Activated T-cell treated with anti-CD3 and anti-CD28 coated beads, Interleukin-2, amount 50 U/mL, for 72 hours (primary cell): Measurements from ENCODE around the gene CKMT2. TPM values are rescaled to one million over a fixed set of nuclear protein-coding genes. Genes with fewer than 3 reads are reported as not detected.
"Not testable (repeated sequence)": the region's sequence is repeated elsewhere in the genome, so short reads cannot be mapped to it uniquely, and the experiment has no call there.

Experiments used
- ATAC-seq, 2 donors: fragments of 150-1000 bp; cut with Tn5 transposase; replicated peaks in 1 of 2; 2 replicates each; pipeline ENCODE4 v1.10.0; 2021; ENCODE audit warnings: moderate library complexity in 2 of 2, mild to moderate bottlenecking in 1 of 2
- DNase-seq, 2 donors: peaks; one replicate each; pipeline ENCODE4 v3.0.0; 2021 to 2022; ENCODE audit warnings: mixed read lengths in 1 of 2
- H3K27ac Mint-ChIP-seq: one replicate; pipeline ENCODE4 v1.8.0; 2022; ENCODE audit warnings: mild to moderate bottlenecking, moderate library complexity, mixed read lengths
- H3K27me3 Mint-ChIP-seq: one replicate; pipeline ENCODE4 v1.8.0; 2022; ENCODE audit warnings: low read depth, mixed read lengths
- H3K36me3 Mint-ChIP-seq, 2 donors: one replicate each; pipeline ENCODE4 v1.8.0; 2022; ENCODE audit warnings: mixed read lengths in 2 of 2, mild to moderate bottlenecking in 1 of 2; ENCODE audit not compliant: insufficient read depth in 2 of 2
- H3K4me1 Mint-ChIP-seq: one replicate; pipeline ENCODE4 v1.8.0; 2022; ENCODE audit warnings: low read depth, mixed read lengths
- H3K4me3 Mint-ChIP-seq, 2 donors: one replicate each; pipeline ENCODE4 v1.8.0; 2022; ENCODE audit warnings: mild to moderate bottlenecking in 2 of 2, mixed read lengths in 2 of 2, moderate library complexity in 2 of 2
- H3K9me3 Mint-ChIP-seq, 2 donors: one replicate each; pipeline ENCODE4 v1.8.0; 2022; ENCODE audit warnings: mixed read lengths in 2 of 2
- total RNA-seq, 2 donors: library from RNA; stranded (reverse); gene quantifications; one replicate each; pipeline ENCODE4 v1.2.3, GENCODE V29; 2022

Gene CKMT2
- total RNA-seq, 2 donors from 2014 or later = not detected

DNA sequence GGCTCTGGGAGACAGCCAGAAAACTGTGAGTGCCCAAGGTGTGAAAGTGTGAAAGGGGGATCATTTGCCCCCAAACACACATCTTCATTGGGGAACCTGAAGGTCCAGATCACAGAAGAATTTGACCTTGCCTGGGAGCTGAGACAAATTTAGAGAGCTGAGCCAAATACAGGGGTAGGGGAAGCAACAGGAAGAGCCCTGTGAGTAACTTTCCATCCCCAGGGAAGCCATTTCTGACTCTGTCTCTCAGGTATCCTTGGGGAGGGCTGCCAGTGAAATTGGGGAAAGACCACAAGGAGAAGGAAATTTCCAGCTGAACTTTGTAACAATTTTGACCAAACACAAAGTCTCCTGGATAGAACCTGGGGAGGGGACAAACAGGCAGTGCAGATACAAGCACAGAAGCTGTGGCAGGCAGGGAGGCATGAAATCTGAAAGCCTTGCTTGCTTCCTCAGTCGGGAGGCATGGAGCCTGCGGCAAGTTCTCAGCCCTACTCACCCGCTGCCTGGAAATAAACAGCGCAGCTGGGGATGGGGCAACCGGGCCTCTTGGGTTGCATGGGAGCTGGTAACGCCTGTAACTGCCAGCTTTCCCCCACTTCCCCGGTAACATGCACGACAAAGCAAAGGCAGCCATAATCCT, 36.8 kb downstream of the CKMT2 start:
- ATAC-seq = no peak
- peaks cover 19% of the 10 kb centered on the region for H3K4me1 Mint-ChIP-seq
- H3K36me3 Mint-ChIP-seq = peaks cover 20 to 26% of the 10 kb centered on the region in 2 donors
- DNase-seq = no peak
- H3K27ac Mint-ChIP-seq = no peak overlapping the region
- H3K9me3 Mint-ChIP-seq = peaks cover 13 to 18% of the 10 kb centered on the region in 2 donors
- no peak overlapping the region for H3K4me3 Mint-ChIP-seq
- H3K27me3 Mint-ChIP-seq = no peaks in the 10 kb centered on the region

- DNase-seq, ATAC-seq, H3K4me3 Mint-ChIP-seq, H3K27me3 Mint-ChIP-seq: not testable (repeated sequence)
- Mint-ChIP-seq H3K9me3 (peaks cover 14 to 18% of the 10 kb centered on the region in 2 donors), H3K36me3 (peaks cover 23 to 31% of the 10 kb centered on the region in 2 donors), H3K27ac (peak overlapping the region; percentile 25), H3K4me1 (peaks cover 19% of the 10 kb centered on the region)
Measured at GRCh38 chr5:81270394-81271027, 37.4 kb downstream of the CKMT2 start.

GRCh38 chr5:81283976-81284375, 50.9 kb downstream of the CKMT2 start:
- Mint-ChIP-seq H3K27me3 (no peaks in the 10 kb centered on the region), H3K27ac (no peak overlapping the region), H3K4me1 (peaks cover 40% of the 10 kb centered on the region), H3K4me3 (no peak overlapping the region), H3K9me3 (peaks cover 0 to 1% of the 10 kb centered on the region in 2 donors), H3K36me3 (peaks cover 6 to 19% of the 10 kb centered on the region in 2 donors)
- no peak for DNase-seq
- no peak for ATAC-seq

DNA sequence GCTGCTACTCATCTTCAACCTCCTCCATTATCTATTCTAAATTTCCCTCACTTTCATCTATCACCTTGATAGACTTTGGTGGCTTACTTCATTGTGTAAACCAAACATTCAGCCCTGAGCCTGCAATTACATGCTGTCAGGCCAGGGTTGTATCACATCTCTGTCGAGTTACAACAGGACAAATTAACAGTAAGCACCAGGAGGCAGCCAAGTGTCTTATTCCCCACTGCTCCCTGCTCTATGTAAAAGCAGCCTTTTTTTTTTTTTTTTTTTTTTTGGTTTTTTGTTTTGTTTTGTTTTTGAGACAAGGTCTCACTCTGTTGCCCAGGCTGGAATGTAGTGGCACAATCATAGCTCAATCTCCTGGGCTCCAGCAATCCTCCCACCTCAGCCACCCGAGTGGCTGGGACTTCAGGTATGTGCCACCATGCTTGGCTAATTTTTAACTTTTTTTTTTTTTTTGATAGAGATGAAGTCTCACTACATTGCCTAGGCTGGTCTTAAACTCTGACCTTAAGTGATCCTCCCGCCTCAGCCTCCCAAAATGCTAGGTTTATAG, 53.0 kb downstream of the CKMT2 start:
- Mint-ChIP-seq H3K27me3 (no peaks in the 10 kb centered on the region), H3K36me3 (peaks cover 9 to 24% of the 10 kb centered on the region in 2 donors), H3K27ac (peak overlapping the region; percentile 69), H3K4me1 (peaks cover 59% of the 10 kb centered on the region), H3K4me3 (no peak overlapping the region), H3K9me3 (peaks cover 0 to 6% of the 10 kb centered on the region in 2 donors)
- no peak for ATAC-seq
- DNase-seq = no peak

- peak overlapping the region in 1 of 2 donors; percentile 50 for H3K4me3 Mint-ChIP-seq
- DNase-seq (no peak), ATAC-seq (no peak)
- no peaks in the 10 kb centered on the region for H3K27me3 Mint-ChIP-seq
- peaks cover 21 to 32% of the 10 kb centered on the region in 2 donors for H3K36me3 Mint-ChIP-seq
- H3K9me3 Mint-ChIP-seq = peaks cover 4 to 16% of the 10 kb centered on the region in 2 donors
- peaks cover 68% of the 10 kb centered on the region for H3K4me1 Mint-ChIP-seq
- H3K27ac Mint-ChIP-seq = peak overlapping the region; percentile 46
Measured at GRCh38 chr5:81288021-81288433, 54.9 kb downstream of the CKMT2 start.

GRCh38 chr5:81290146-81290545, 57.0 kb downstream of the CKMT2 start:
- no peak overlapping the region for H3K27ac Mint-ChIP-seq
- no peak for DNase-seq
- no peaks in the 10 kb centered on the region for H3K27me3 Mint-ChIP-seq
- no peak overlapping the region for H3K4me3 Mint-ChIP-seq
- peaks cover 6 to 25% of the 10 kb centered on the region in 2 donors for H3K9me3 Mint-ChIP-seq
- peaks cover 70% of the 10 kb centered on the region for H3K4me1 Mint-ChIP-seq
- H3K36me3 Mint-ChIP-seq = peaks cover 29 to 39% of the 10 kb centered on the region in 2 donors
- ATAC-seq = no peak

DNA sequence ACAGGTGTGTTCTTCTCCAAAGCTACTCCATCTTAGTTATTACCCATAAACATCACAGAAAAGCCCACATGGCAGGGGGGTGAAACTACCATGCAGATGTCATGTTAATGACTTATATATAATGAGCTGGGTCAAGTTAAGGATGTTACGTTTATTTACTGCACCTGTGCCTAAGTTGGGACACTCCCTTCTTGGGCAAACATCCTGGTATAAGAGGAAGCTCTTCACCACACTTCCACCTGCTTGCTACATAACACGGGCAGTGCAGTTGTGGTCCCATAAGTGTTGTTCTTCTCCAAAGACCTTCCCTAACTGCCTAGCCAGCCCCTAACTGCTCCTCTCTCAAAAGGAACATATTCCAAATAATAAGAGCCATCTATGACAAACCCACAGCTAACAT, 59.0 kb downstream of the CKMT2 start:
- Mint-ChIP-seq H3K36me3 (peaks cover 29 to 39% of the 10 kb centered on the region in 2 donors), H3K4me1 (peaks cover 55% of the 10 kb centered on the region), H3K27ac (no peak overlapping the region), H3K4me3 (no peak overlapping the region), H3K27me3 (no peaks in the 10 kb centered on the region), H3K9me3 (peaks cover 6 to 25% of the 10 kb centered on the region in 2 donors)
- ATAC-seq (no peak), DNase-seq (no peak)

GRCh38 chr5:81294021-81294420, 60.9 kb downstream of the CKMT2 start:
- H3K4me3 Mint-ChIP-seq, H3K27me3 Mint-ChIP-seq, H3K27ac Mint-ChIP-seq: not testable (repeated sequence)
- ATAC-seq (peak; percentile 52 to 75), DNase-seq (peak in 1 of 2 donors; percentile 17)
- peaks cover 6 to 25% of the 10 kb centered on the region in 2 donors for H3K9me3 Mint-ChIP-seq
- H3K4me1 Mint-ChIP-seq = peaks cover 62% of the 10 kb centered on the region
- H3K36me3 Mint-ChIP-seq = peaks cover 29 to 39% of the 10 kb centered on the region in 2 donors

- H3K9me3 Mint-ChIP-seq = peaks cover 3 to 10% of the 10 kb centered on the region in 2 donors
- ATAC-seq (no peak), DNase-seq (no peak)
- peaks cover 12 to 22% of the 10 kb centered on the region in 2 donors for H3K36me3 Mint-ChIP-seq
- peaks cover 50% of the 10 kb centered on the region for H3K4me1 Mint-ChIP-seq
- H3K27me3 Mint-ChIP-seq = no peaks in the 10 kb centered on the region
- H3K27ac Mint-ChIP-seq = no peak overlapping the region
- peak overlapping the region in 1 of 2 donors; percentile 22 for H3K4me3 Mint-ChIP-seq
Measured at GRCh38 chr5:81297531-81297930, 64.4 kb downstream of the CKMT2 start.

DNA sequence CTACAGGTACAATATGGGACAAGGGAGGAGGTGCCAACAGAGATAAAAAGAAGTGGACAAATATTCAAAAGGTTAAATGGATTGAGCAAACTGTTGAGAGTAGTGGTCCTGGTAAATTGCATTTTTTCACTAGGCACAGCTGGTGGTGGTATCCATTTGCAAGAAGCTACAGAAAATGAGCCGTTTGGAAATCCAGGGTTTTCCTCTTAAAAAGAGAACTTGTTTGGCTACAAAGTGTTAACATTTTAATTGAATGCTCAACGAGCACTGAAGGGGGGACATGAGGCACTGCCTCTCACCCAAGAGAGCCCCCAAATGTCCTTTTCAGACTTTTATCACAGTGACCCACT, 67.8 kb downstream of the CKMT2 start:
- peaks cover 4 to 8% of the 10 kb centered on the region in 2 donors for H3K36me3 Mint-ChIP-seq
- H3K27me3 Mint-ChIP-seq = no peaks in the 10 kb centered on the region
- peak overlapping the region; percentile 89 to 100 for H3K4me3 Mint-ChIP-seq
- no peak for DNase-seq
- H3K4me1 Mint-ChIP-seq = peaks cover 58% of the 10 kb centered on the region
- H3K27ac Mint-ChIP-seq = peak overlapping the region; percentile 4
- no peaks in the 10 kb centered on the region for H3K9me3 Mint-ChIP-seq
- no peak for ATAC-seq

DNA sequence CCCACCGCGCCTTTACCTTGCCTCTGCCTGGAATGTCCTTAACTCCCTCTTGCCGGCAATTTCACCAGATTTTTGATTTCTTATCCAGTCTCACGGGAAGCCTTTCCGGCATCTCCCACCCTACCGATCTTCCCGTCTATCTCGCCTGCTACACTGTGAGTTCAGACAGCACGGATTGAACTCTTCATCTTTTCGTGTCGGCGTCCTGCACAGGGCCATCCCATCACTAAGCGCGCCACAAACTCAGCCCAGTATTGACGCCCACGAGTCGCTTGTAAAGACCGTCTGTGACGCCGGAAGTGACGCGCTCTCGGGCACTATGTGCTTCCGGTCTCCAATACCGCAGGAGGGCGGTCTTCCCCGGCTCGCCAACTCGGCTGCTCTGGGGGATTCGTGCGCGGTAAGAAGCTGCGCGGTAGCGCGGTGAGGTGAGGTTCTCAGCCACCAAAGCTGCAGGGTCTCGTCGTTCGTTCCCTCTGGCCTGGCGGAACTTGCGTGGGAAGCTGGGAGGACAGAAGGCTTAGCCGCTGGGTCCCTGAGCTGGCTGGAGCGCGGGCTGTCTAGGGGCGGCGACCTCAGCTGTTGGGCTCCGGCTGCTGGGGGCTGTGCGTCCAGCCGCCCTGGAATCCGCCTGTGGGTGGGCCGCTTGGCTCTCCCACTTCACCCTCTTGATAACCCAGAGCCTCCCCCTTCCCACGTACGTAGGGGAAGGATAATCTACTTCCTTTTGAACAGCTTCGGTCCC, 68.3 kb downstream of the CKMT2 start, which contains the start of gene ZCCHC9:
TSS of gene ZCCHC9 (plus strand) at position 317 of the 745 bp plus-strand sequence. CDS start 3,171 bp downstream, outside the sequence.
- H3K27ac Mint-ChIP-seq = peak within 1 kb of the TSS; percentile 76
- peak within 1 kb of the TSS; percentile 89 to 100 for H3K4me3 Mint-ChIP-seq
- H3K4me1 Mint-ChIP-seq = peaks cover 64% of the 10 kb centered on the region
- peaks cover 4 to 8% of the 10 kb centered on the region in 2 donors for H3K36me3 Mint-ChIP-seq
- DNase-seq = peak; percentile 94
- no peaks in the 10 kb centered on the region for H3K9me3 Mint-ChIP-seq
- no peaks in the 10 kb centered on the region for H3K27me3 Mint-ChIP-seq
- ATAC-seq = peak; percentile 93 to 96

GRCh38 chr5:81302596-81302995, 69.5 kb downstream of the CKMT2 start:
- Mint-ChIP-seq H3K9me3 (no peaks in the 10 kb centered on the region), H3K27ac (peak overlapping the region; percentile 76), H3K36me3 (peaks cover 4 to 8% of the 10 kb centered on the region in 2 donors), H3K4me1 (peaks cover 59% of the 10 kb centered on the region), H3K4me3 (peak overlapping the region; percentile 89 to 100), H3K27me3 (no peaks in the 10 kb centered on the region)
- ATAC-seq (no peak), DNase-seq (no peak)

GRCh38 chr5:81303563-81303962, 70.4 kb downstream of the CKMT2 start:
- no peak for DNase-seq
- Mint-ChIP-seq H3K36me3 (peaks cover 4 to 8% of the 10 kb centered on the region in 2 donors), H3K27me3 (no peaks in the 10 kb centered on the region), H3K4me3 (peak overlapping the region in 1 of 2 donors; percentile 70), H3K9me3 (no peaks in the 10 kb centered on the region), H3K27ac (peak overlapping the region; percentile 14), H3K4me1 (peaks cover 49% of the 10 kb centered on the region)
- no peak for ATAC-seq
